K562 (cell line): ENCODE measurements around the gene KLF17. TPM values are rescaled to one million over a fixed set of nuclear protein-coding genes. Genes with fewer than 3 reads are reported as not detected.
"Not testable (repeated sequence)": the region's sequence is repeated elsewhere in the genome, so short reads cannot be mapped to it uniquely, and the experiment has no call there.

ENCODE experiments used
- ATAC-seq: fragments of 200-7000 bp; cut with Tn5 transposase; 3 replicates; pipeline ENCODE4 v1.9.1; 2020; ENCODE audit warnings: moderate library complexity
- BruUV-seq: library from RNA; stranded (reverse); fragments of 400-500 nt; replicated peaks from 2 replicates; lab custom pipeline; 2021; lab: Mats Ljungman, UMichigan
- CTCF ChIA-PET: fragments of 300-600 bp; formaldehyde crosslinking; extraction: SDS; loops from one replicate; lab custom pipeline; 2021; ENCODE audit warnings: low intra/inter-chr PET ratio; lab: Yijun Ruan, JAX
- POLR2A ChIA-PET: fragments of 300-600, 350-650 bp; sonication (Branson Sonifier 250); formaldehyde crosslinking; extraction: SDS; loops from one replicate; lab custom pipeline; 2021; ENCODE audit warnings: antibody characterized with exemption, inconsistent platforms; lab: Yijun Ruan, JAX
- DNase-seq, 4 experiments: peaks; one replicate each; pipeline versions ENCODE4 v3.0.0 to v3.0.0-alpha.2; 2011 to 2018; ENCODE audit warnings: low spot score in 3 of 4, mixed read lengths in 3 of 4; ENCODE audit errors: extremely low read depth in 1 of 4
- FAIRE-seq: peaks from 2 replicates; lab custom pipeline; 2011; peaks lifted over from hg19 to GRCh38; lab: Jason Lieb, UNC
- H2AFZ ChIP-seq: 2 replicates; pipeline ENCODE4 v1.6.0; 2011; ENCODE audit warnings: low read depth, low read length, control low read depth, inconsistent platforms
- H3K27ac ChIP-seq: fragments of 200-600 bp; 3 replicates; pipeline ENCODE4 v1.8.0; 2011; ENCODE audit warnings: low read depth, mild to moderate bottlenecking, control low read depth, inconsistent platforms, low read length, moderate library complexity, mixed read lengths; ENCODE audit errors: extremely low read depth
- H3K27me3 ChIP-seq, 2 experiments: fragments of 300-600 bp in 1 of 2; 2 replicates in 1 of 2; 3 replicates in 1 of 2; pipeline versions ENCODE4 v1.6.0 to v1.8.0; 2011; ENCODE audit warnings: inconsistent platforms in 2 of 2, low read length in 2 of 2, mild to moderate bottlenecking in 1 of 2, mixed read lengths in 1 of 2, moderate library complexity in 1 of 2; ENCODE audit not compliant: control insufficient read depth in 2 of 2, insufficient read depth in 2 of 2
- H3K36me3 ChIP-seq: fragments of 300-600 bp; 3 replicates; pipeline ENCODE4 v1.8.0; 2011; ENCODE audit warnings: mild to moderate bottlenecking, low read length, inconsistent platforms; ENCODE audit not compliant: control insufficient read depth, insufficient read depth
- H3K4me1 ChIP-seq, 2 experiments: fragments of 200-600 bp in 1 of 2; replicated peaks in 1 of 2; 2 replicates in 1 of 2; 3 replicates in 1 of 2; pipeline versions ENCODE4 v1.5.1 to v1.8.0; 2011; ENCODE audit warnings: inconsistent platforms in 2 of 2, low read length in 2 of 2, mild to moderate bottlenecking in 1 of 2, mixed read lengths in 1 of 2, moderate library complexity in 1 of 2; ENCODE audit not compliant: control insufficient read depth in 2 of 2, insufficient read depth in 2 of 2
- H3K4me2 ChIP-seq: 2 replicates; pipeline ENCODE4 v1.6.1; 2011; ENCODE audit warnings: low read length, control low read depth, inconsistent platforms, mixed read lengths; ENCODE audit not compliant: insufficient read depth
- H3K4me3 ChIP-seq: fragments of 200-600 bp; sonication (generic), shearing (Covaris generic); 2 replicates; pipeline ENCODE4 v1.5.1; 2016; ENCODE audit warnings: control low read depth, inconsistent platforms
- H3K79me2 ChIP-seq: fragments of 200-600 bp; 3 replicates; pipeline ENCODE4 v1.8.0; 2011; ENCODE audit warnings: low read length, inconsistent platforms; ENCODE audit not compliant: control insufficient read depth, insufficient read depth
- H3K9ac ChIP-seq, 2 experiments: 2 replicates each; pipeline versions ENCODE4 v1.6.0 to v1.6.1; 2011; ENCODE audit warnings: low read depth in 2 of 2, low read length in 2 of 2, control low read depth in 1 of 2, inconsistent platforms in 1 of 2, mild to moderate bottlenecking in 1 of 2, mixed read lengths in 1 of 2; ENCODE audit not compliant: insufficient read depth in 1 of 2
- H3K9me1 ChIP-seq: one replicate; pipeline ENCODE4 v1.6.0; 2011; ENCODE audit warnings: inconsistent platforms, mild to moderate bottlenecking, low read length, moderate library complexity; ENCODE audit not compliant: control insufficient read depth, insufficient read depth
- H3K9me3 ChIP-seq: replicated peaks from 2 replicates; pipeline ENCODE4 v1.5.1; 2011; ENCODE audit warnings: low read depth, low read length, inconsistent platforms; ENCODE audit not compliant: control insufficient read depth, insufficient read depth
- H4K20me1 ChIP-seq: replicated peaks from 2 replicates; pipeline ENCODE4 v1.6.1; 2011; ENCODE audit warnings: low read length, inconsistent platforms, mixed read lengths; ENCODE audit not compliant: control insufficient read depth, insufficient read depth
- CAMTA2 ChIP-seq: fragments of 250-450 bp; sonication (Bioruptor Pico); conservative IDR thresholded peaks from 2 replicates; pipeline ENCODE4 v1.5.1; 2022
- CGGBP1 ChIP-seq: fragments of 250-450 bp; sonication (Bioruptor Pico); IDR thresholded peaks from 2 replicates; pipeline ENCODE4 v1.9.0; 2021; ENCODE audit warnings: mild to moderate bottlenecking
- ETV5 ChIP-seq: sonication (generic); formaldehyde crosslinking; IDR thresholded peaks from 2 replicates; pipeline ENCODE4 v1.4.0; 2020; ENCODE audit warnings: low read depth, mild to moderate bottlenecking, missing genetic modification reagents
- KDM1A ChIP-seq, 2 experiments: fragments of 450-650 bp; IDR thresholded peaks; 2 replicates each; pipeline ENCODE4 v1.6.1; 2016; ENCODE audit warnings: mild to moderate bottlenecking in 2 of 2
- MTA3 ChIP-seq: fragments of 450-650 bp; formaldehyde crosslinking; IDR thresholded peaks from 2 replicates; pipeline ENCODE4 v1.6.1; 2017; ENCODE audit warnings: mild to moderate bottlenecking, borderline replicate concordance
- MTF1 ChIP-seq: fragments of 250-450 bp; sonication (Bioruptor Pico); IDR thresholded peaks from 2 replicates; pipeline ENCODE4 v1.9.0; 2021; ENCODE audit warnings: moderate library complexity, mild to moderate bottlenecking, inconsistent platforms, borderline replicate concordance
- ZNF551 ChIP-seq: fragments of 250-450 bp; sonication (Bioruptor Pico); IDR thresholded peaks from 2 replicates; pipeline ENCODE4 v1.5.0; 2021; ENCODE audit warnings: mild to moderate bottlenecking, moderate library complexity
- ZNF76 ChIP-seq: fragments of 250-450 bp; sonication (Bioruptor Pico); IDR thresholded peaks from 2 replicates; pipeline ENCODE4 v1.4.0; 2020; ENCODE audit warnings: mild to moderate bottlenecking, moderate library complexity, borderline replicate concordance
- ZNF79 ChIP-seq: fragments of 250-450 bp; sonication (Bioruptor Pico); IDR thresholded peaks from 2 replicates; pipeline ENCODE4 v1.4.0; 2020; ENCODE audit warnings: low read depth, mild to moderate bottlenecking, moderate library complexity
- WGBS: fragments of 100-300 bp; shearing (Covaris generic); methylation state at CpG from one replicate; pipeline ENCODE4 v1.1.6; 2016; ENCODE audit warnings: low coverage, mixed read lengths; ENCODE audit not compliant: insufficient coverage; ENCODE audit errors: missing lambda C conversion rate; 5-methylcytosine and 5-hydroxymethylcytosine counted together
- in situ Hi-C: fragments of 300-500 bp; cut with MboI; formaldehyde crosslinking; loops from 4 replicates; pipeline ENCODE4 v1.15.0; 2018; ENCODE audit warnings: inconsistent platforms, mixed read lengths
- intact Hi-C: fragments of 100-400 bp; cut with micrococcal nuclease; formaldehyde crosslinking; loops from 2 replicates; pipeline ENCODE4 v1.14.2; 2022
- polyA plus RNA-seq, 8 experiments: library from polyadenylated mRNA; depleted of rRNA in 4 of 8; stranded (reverse) in 5 of 8; unstranded in 3 of 8; fragments of >200 nt; fragmentation: Nextera tagmentation in 2 of 8; fragmentation: Illumina TruSeq in 1 of 8; extraction: Ambion mirVana in 2 of 8; extraction: Trizol in 1 of 8; gene quantifications; 2 replicates each; pipeline versions ENCODE4 v1.2.1 to v1.2.3, GENCODE V29; 2011 to 2014; ENCODE audit warnings: inconsistent platforms in 1 of 8, missing spikeins in 1 of 8
- total RNA-seq, 7 experiments: library from RNA; depleted of rRNA in 6 of 7; stranded (reverse); fragments of >200 nt in 6 of 7; fragmentation: Illumina TruSeq in 2 of 7; extraction: Trizol in 2 of 7; gene quantifications; 2 replicates each; pipeline versions ENCODE4 v1.2.1 to v1.2.3, GENCODE V29; 2011 to 2021; ENCODE audit warnings: low replicate concordance in 1 of 7

Gene KLF17
- total and polyA plus RNA-seq, 9 of the 15 experiments (the other 6 are each of a cell fraction or from before 2014, with no cell fraction given): 0.01 to 0.24 (median 0.13) TPM; not detected in 6

- DNase-seq (no peak), ATAC-seq (no peak), FAIRE-seq (no peak)
- Histone ChIP-seq H3K9me3 (no peaks in the 10 kb centered on the region), H2AFZ (no peak overlapping the region), H3K27ac (no peak overlapping the region), H3K4me2 (no peak overlapping the region), H3K4me3 (no peak overlapping the region), H3K79me2 (no peaks in the 10 kb centered on the region), H4K20me1 (no peaks in the 10 kb centered on the region), H3K4me1 (0 out of 5 replicates have a peak, but pooled peaks cover 0 to 3% of the 10 kb centered on the region in 2 experiments), H3K27me3 (peaks cover 33 to 47% of the 10 kb centered on the region in 2 experiments), H3K36me3 (no peaks in the 10 kb centered on the region), H3K9me1 (no peaks in the 10 kb centered on the region), H3K9ac (no peak overlapping the region)
- TF ChIP-seq MTA3 (no peak), ETV5 (CRISPR knock-in tag) (no peak), ZNF79 (CRISPR knock-in tag) (no peak), CGGBP1 (CRISPR knock-in tag) (no peak), ZNF551 (CRISPR knock-in tag) (no peak), MTF1 (CRISPR knock-in tag) (no peak), ZNF76 (CRISPR knock-in tag) (no peak), KDM1A (IDR thresholded peaks at IDR 0.05) (peak in 1 of 2 experiments; percentile 60; a peak in 2 of 4 replicates), CAMTA2 (CRISPR knock-in tag) (no peak)
- intact Hi-C loops: no loop called here
- WGBS: 1% methylated on average over 7 of the region's 7 CpGs
- CTCF ChIA-PET: no interaction called here
- in situ Hi-C loops: no loop called here
- no TSS peak for BruUV-seq
- POLR2A ChIA-PET: no interaction called here
Measured at GRCh38 chr1:44114098-44114497, 4.5 kb upstream of the KLF17 start.

- H3K4me3 ChIP-seq, CTCF ChIA-PET, H3K79me2 ChIP-seq, ATAC-seq, H3K4me2 ChIP-seq, H3K27ac ChIP-seq, DNase-seq, H3K9me1 ChIP-seq, in situ Hi-C loops, FAIRE-seq, H3K9me3 ChIP-seq, H4K20me1 ChIP-seq, H3K9ac ChIP-seq, H2AFZ ChIP-seq, intact Hi-C loops, H3K4me1 ChIP-seq, H3K36me3 ChIP-seq, BruUV-seq: not testable (repeated sequence)
- POLR2A ChIA-PET: interaction anchor here (1.1 kb wide), 1 partner anchor 8 kb away, joined by 3 read pairs; no protein-coding TSS in a partner anchor
- whole genome bisulfite sequencing: 11% methylated on average over 10 of the region's 10 CpGs
- peaks cover 59 to 66% of the 10 kb centered on the region in 2 experiments for H3K27me3 ChIP-seq
Measured at GRCh38 chr1:44117272-44117671, 1.3 kb upstream of the KLF17 start.
